GM23338 (cell line): ENCODE measurements around the gene NLRP1.

Experiments
- CREB1 ChIP-seq: fragments of 250-450 bp; sonication (Bioruptor Pico); IDR thresholded peaks from 2 replicates; pipeline ENCODE4 v1.5.0; 2020; ENCODE audit warnings: low read depth, mild to moderate bottlenecking, moderate library complexity
- CTCF ChIP-seq, 2 experiments: fragments of 200-600 bp in 1 of 2; sonication (generic) in 1 of 2; conservative IDR thresholded peaks; 2 replicates each; pipeline versions ENCODE4 v1.5.1 to v1.6.1; 2016 to 2017; ENCODE audit warnings: antibody characterized with exemption in 2 of 2, low read depth in 2 of 2, mild to moderate bottlenecking in 2 of 2, moderate library complexity in 1 of 2
- ETS1 ChIP-seq: IDR thresholded peaks from 2 replicates; pipeline ENCODE4 v1.6.1; 2016; ENCODE audit warnings: antibody characterized with exemption
- EZH2 ChIP-seq: fragments of 200-600 bp; sonication (generic); IDR thresholded peaks from one replicate; pipeline ENCODE4 v1.8.0; 2017; ENCODE audit warnings: antibody characterized with exemption, mild to moderate bottlenecking, low read depth; ENCODE audit not compliant: unreplicated experiment
- EZH2phosphoT487 ChIP-seq: fragments of 200-600 bp; sonication (generic); IDR thresholded peaks from one replicate; pipeline ENCODE4 v1.8.1; 2018; ENCODE audit warnings: antibody characterized with exemption; ENCODE audit not compliant: unreplicated experiment
- JUNB ChIP-seq: IDR thresholded peaks from one replicate; pipeline ENCODE4 v1.6.1; 2016; ENCODE audit warnings: antibody characterized with exemption; ENCODE audit not compliant: unreplicated experiment
- NANOG ChIP-seq: IDR thresholded peaks from 2 replicates; pipeline ENCODE4 v1.6.1; 2016; ENCODE audit warnings: antibody characterized with exemption, borderline replicate concordance
- POLR2AphosphoS5 ChIP-seq: IDR thresholded peaks from 2 replicates; pipeline ENCODE4 v1.6.1; 2016; ENCODE audit warnings: antibody characterized with exemption, low read depth
- REST ChIP-seq: IDR thresholded peaks from one replicate; pipeline ENCODE4 v1.6.1; 2018; ENCODE audit warnings: antibody characterized with exemption; ENCODE audit not compliant: unreplicated experiment
- STAT1 ChIP-seq: IDR thresholded peaks from one replicate; pipeline ENCODE4 v1.6.1; 2016; ENCODE audit warnings: antibody characterized with exemption; ENCODE audit not compliant: unreplicated experiment
- ZNF114 ChIP-seq: fragments of 250-450 bp; sonication (Bioruptor Pico); IDR thresholded peaks from 2 replicates; pipeline ENCODE4 v1.5.0; 2020; ENCODE audit warnings: mild to moderate bottlenecking, moderate library complexity
- ZNF462 ChIP-seq: fragments of 250-450 bp; sonication (Bioruptor Pico); IDR thresholded peaks from 2 replicates; pipeline ENCODE4 v1.5.0; 2020; ENCODE audit warnings: mild to moderate bottlenecking, moderate library complexity

- TF ChIP-seq NANOG: no peak
- TF ChIP-seq CTCF (conservative IDR thresholded peaks at IDR 0.05; ENCODE audit: low read depth in 2 of 2): no peak
- no peak for TF ChIP-seq EZH2
- TF ChIP-seq STAT1: no peak
- peak; percentile 79 for TF ChIP-seq ETS1
- no peak for TF ChIP-seq ZNF462 (CRISPR knock-in tag)
- TF ChIP-seq REST: no peak
- peak; percentile 85 for TF ChIP-seq POLR2AphosphoS5
- TF ChIP-seq EZH2phosphoT487: no peak
- peak; percentile 83 for TF ChIP-seq CREB1
- no peak for TF ChIP-seq ZNF114
- no peak for TF ChIP-seq JUNB
These were observed 97.8 kb downstream of the NLRP1 start, which contains the start of gene MIS12 for GRCh38 chr17:5486206-5487124.
